T-helper 9 cell (primary cell): ENCODE measurements around the gene PERP.
A peak's percentile ranks its signal among the peaks of the same experiment; 100 is the strongest.
"Not testable (repeated sequence)": the region's sequence is repeated elsewhere in the genome, so short reads cannot be mapped to it uniquely, and the experiment has no call there.

Experiments used
- DNase-seq: peaks from one replicate; pipeline ENCODE4 v3.0.0-alpha.2; 2020
- total RNA-seq, 2 donors: gene quantifications; one replicate each; lab custom pipeline; 2026; lab: John Stamatoyannopoulos, UW

PERP gene
- 12.1 to 37.2 reads per million in 2 donors for total RNA-seq

- peak; percentile 69 for DNase-seq
Measured at GRCh38 chr6:138107078-138107751, at the start of gene PERP. PERP (minus strand) TSS chr6:138107419; CDS start chr6:138107340, 79 bp downstream.

GRCh38 chr6:138155443-138155842, 48.2 kb upstream of the PERP start:
- DNase-seq, result no peak

GRCh38 chr6:138146544-138146943, 39.3 kb upstream of the PERP start:
- DNase-seq, result no peak

- DNase-seq, result no peak
Measured at GRCh38 chr6:138145402-138145801, 38.2 kb upstream of the PERP start.

- no peak for DNase-seq
Measured at GRCh38 chr6:138142806-138143205, 35.6 kb upstream of the PERP start.

GRCh38 chr6:138129190-138129589, 22.0 kb upstream of the PERP start:
- no peak for DNase-seq

GRCh38 chr6:138128096-138128495, 20.9 kb upstream of the PERP start:
- no peak for DNase-seq

- no peak for DNase-seq
Measured at GRCh38 chr6:138124096-138124495, 16.9 kb upstream of the PERP start.

- no peak for DNase-seq
Measured at GRCh38 chr6:138119976-138120375, 12.8 kb upstream of the PERP start.

GRCh38 chr6:138119229-138119628, 12.0 kb upstream of the PERP start:
- DNase-seq, result not testable (repeated sequence)

GRCh38 chr6:138117376-138117914, 10.2 kb upstream of the PERP start:
- DNase-seq, result no peak

- no peak for DNase-seq
Measured at GRCh38 chr6:138116661-138116999, 9.4 kb upstream of the PERP start.

GRCh38 chr6:138115877-138116660, 8.8 kb upstream of the PERP start:
- peak; percentile 24 for DNase-seq

GRCh38 chr6:138115201-138115600, 8.0 kb upstream of the PERP start:
- DNase-seq, result no peak

- DNase-seq, result no peak
Measured at GRCh38 chr6:138113588-138114210, 6.5 kb upstream of the PERP start.

- no peak for DNase-seq
Measured at GRCh38 chr6:138110229-138110628, 3.0 kb upstream of the PERP start.

GRCh38 chr6:138109042-138109997, 2.1 kb upstream of the PERP start:
- DNase-seq, result peak; percentile 78

GRCh38 chr6:138107752-138108592, 753 bp upstream of the PERP start:
- peak; percentile 1 for DNase-seq

- no peak for DNase-seq
Measured at GRCh38 chr6:138106665-138107077, 548 bp downstream of the PERP start.

GRCh38 chr6:138105880-138106664, 1.1 kb downstream of the PERP start:
- DNase-seq, result no peak

- DNase-seq, result no peak
Measured at GRCh38 chr6:138105446-138105845, 1.8 kb downstream of the PERP start.
